Karpas-422 (cell line): ENCODE results near the gene SLC4A2. TPM values are rescaled to one million over a fixed set of nuclear protein-coding genes. Genes with fewer than 3 reads are reported as not detected.

Source experiments
- DNase-seq: peaks from one replicate; pipeline ENCODE4 v3.0.0-alpha.2; 2015
- H2AFZ ChIP-seq: fragments of 200-600 bp; sonication (generic); 2 replicates; pipeline ENCODE4 v1.6.1; 2014; ENCODE audit warnings: antibody characterized with exemption, low read length, mixed read lengths
- H3K27ac ChIP-seq: fragments of 200-600 bp; sonication (generic); 2 replicates; pipeline ENCODE4 v1.5.1; 2014; ENCODE audit warnings: mild to moderate bottlenecking, low read length, moderate library complexity
- H3K27me3 ChIP-seq: fragments of 200-600 bp; sonication (generic); 2 replicates; pipeline ENCODE4 v1.6.1; 2014; ENCODE audit warnings: low read length, mixed read lengths
- H3K36me3 ChIP-seq: fragments of 200-600 bp; sonication (generic); 2 replicates; pipeline ENCODE4 v1.6.1; 2014; ENCODE audit warnings: low read length, mixed read lengths; ENCODE audit not compliant: insufficient read depth
- H3K4me1 ChIP-seq: fragments of 200-600 bp; sonication (generic); 2 replicates; pipeline ENCODE4 v1.6.1; 2014; ENCODE audit warnings: mild to moderate bottlenecking, low read length, mixed read lengths
- H3K4me2 ChIP-seq: fragments of 200-600 bp; sonication (generic); 2 replicates; pipeline ENCODE4 v1.6.1; 2014; ENCODE audit warnings: low read length, low read depth, mild to moderate bottlenecking; ENCODE audit not compliant: poor library complexity, severe bottlenecking
- H3K4me3 ChIP-seq: fragments of 200-600 bp; sonication (generic); 2 replicates; pipeline ENCODE4 v1.5.1; 2014; ENCODE audit warnings: mild to moderate bottlenecking, antibody characterized with exemption, low read length, mixed read lengths
- H3K79me2 ChIP-seq: fragments of 200-600 bp; sonication (generic); 2 replicates; pipeline ENCODE4 v1.6.1; 2014; ENCODE audit warnings: mild to moderate bottlenecking, low read length, mixed read lengths
- H3K9ac ChIP-seq: fragments of 200-600 bp; sonication (generic); 2 replicates; pipeline ENCODE4 v1.6.0; 2014; ENCODE audit warnings: low read length
- H3K9me2 ChIP-seq: fragments of 200-600 bp; sonication (generic), shearing (Covaris generic); replicated peaks from 2 replicates; pipeline ENCODE4 v1.6.0; 2014; ENCODE audit warnings: mild to moderate bottlenecking, low read length, moderate library complexity; ENCODE audit not compliant: insufficient read depth
- H3K9me3 ChIP-seq: fragments of 300-700, 200-600 bp; sonication (generic); 2 replicates; pipeline ENCODE4 v1.6.1; 2014; ENCODE audit warnings: low read length, mixed read lengths
- H4K20me1 ChIP-seq: fragments of 200-600 bp; sonication (generic); 2 replicates; pipeline ENCODE4 v1.6.1; 2014; ENCODE audit warnings: mild to moderate bottlenecking, antibody characterized with exemption, low read length, low read depth; ENCODE audit not compliant: insufficient read depth
- total RNA-seq: library from RNA; depleted of rRNA; stranded (reverse); fragments of >200 nt; shearing (Covaris generic); gene quantifications from 2 replicates; pipeline ENCODE4 v1.2.3, GENCODE V29; 2014; ENCODE audit warnings: low replicate concordance; rRNA removed

SLC4A2 gene
- total RNA-seq, 1 experiment from 2014 or later, result 35.1 TPM

- no peaks in the 10 kb centered on the region for H3K9me2 ChIP-seq
- H4K20me1 ChIP-seq, result peaks cover 11% of the 10 kb centered on the region; the same call in 1 of the 2 replicates
- no peak overlapping the region for H3K9ac ChIP-seq
- H3K79me2 ChIP-seq, result no peaks in the 10 kb centered on the region
- DNase-seq, result peak; percentile 90
- no peak overlapping the region for H3K4me3 ChIP-seq
- no peaks in the 10 kb centered on the region for H3K36me3 ChIP-seq
- H3K4me2 ChIP-seq, result no peak overlapping the region
- H3K27ac ChIP-seq, result no peak overlapping the region
- no peaks in the 10 kb centered on the region for H3K27me3 ChIP-seq
- H3K9me3 ChIP-seq, result no peaks in the 10 kb centered on the region
- H2AFZ ChIP-seq, result no peak overlapping the region
- no peaks in the 10 kb centered on the region for H3K4me1 ChIP-seq
Measured at GRCh38 chr7:151123822-151124464, 64.6 kb downstream of the SLC4A2 start.

DNA sequence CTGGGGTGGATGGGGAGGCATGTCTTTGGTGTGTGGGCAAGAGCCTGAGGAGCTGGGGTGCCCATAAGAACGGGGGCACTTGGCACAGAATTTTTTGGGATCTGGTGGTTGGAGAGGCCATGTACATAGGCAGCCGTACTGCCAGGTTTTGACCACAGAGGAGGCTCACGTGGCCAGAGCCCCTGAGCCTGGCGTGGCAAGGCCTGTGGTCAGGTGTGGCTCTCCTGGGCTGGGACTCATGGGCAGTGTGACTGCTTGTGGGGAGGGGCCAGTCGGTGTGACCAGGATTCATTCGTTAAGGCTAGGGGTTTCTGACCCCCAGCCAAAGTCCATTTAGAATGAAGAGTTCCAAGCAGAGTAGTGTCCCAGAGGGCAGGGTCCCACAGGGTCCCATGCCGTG is 65.1 kb downstream of the SLC4A2 start:
- H3K9ac ChIP-seq, result no peak overlapping the region
- no peaks in the 10 kb centered on the region for H3K79me2 ChIP-seq
- no peaks in the 10 kb centered on the region for H3K9me3 ChIP-seq
- DNase-seq, result no peak
- no peaks in the 10 kb centered on the region for H3K27me3 ChIP-seq
- H4K20me1 ChIP-seq, result peaks cover 11% of the 10 kb centered on the region; the same call in 1 of the 2 replicates
- no peaks in the 10 kb centered on the region for H3K9me2 ChIP-seq
- H3K4me2 ChIP-seq, result no peak overlapping the region
- H3K27ac ChIP-seq, result no peak overlapping the region
- no peaks in the 10 kb centered on the region for H3K4me1 ChIP-seq
- no peak overlapping the region for H3K4me3 ChIP-seq
- no peaks in the 10 kb centered on the region for H3K36me3 ChIP-seq
- H2AFZ ChIP-seq, result no peak overlapping the region

DNA sequence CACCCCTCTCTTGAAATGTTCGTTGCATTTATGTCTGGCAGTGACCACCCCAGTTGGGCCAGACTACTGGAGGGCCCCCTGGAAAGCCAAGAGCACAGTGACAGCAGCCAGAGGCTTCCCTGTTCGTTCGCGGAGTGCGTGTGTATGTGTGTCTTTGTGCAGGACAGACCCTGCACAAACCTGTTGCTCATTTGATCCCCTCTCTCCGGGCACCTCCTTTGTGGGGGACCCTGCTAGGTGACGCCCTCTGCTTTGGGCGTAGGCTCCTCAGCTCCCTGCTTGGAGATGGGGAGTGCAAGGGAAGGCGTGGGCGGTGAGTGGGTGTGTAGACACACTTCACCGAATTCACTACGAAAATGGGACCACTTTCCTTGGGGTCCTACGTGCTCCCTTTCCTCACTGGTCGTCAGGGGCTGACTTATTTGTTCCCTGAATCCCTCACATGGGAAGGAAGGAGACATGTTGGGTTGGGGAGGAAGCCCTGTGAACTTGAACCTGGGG is 65.6 kb downstream of the SLC4A2 start:
- no peaks in the 10 kb centered on the region for H3K4me1 ChIP-seq
- no peak overlapping the region for H3K9ac ChIP-seq
- H3K27me3 ChIP-seq, result no peaks in the 10 kb centered on the region
- no peak overlapping the region for H3K4me3 ChIP-seq
- H3K79me2 ChIP-seq, result no peaks in the 10 kb centered on the region
- no peak overlapping the region for H3K4me2 ChIP-seq
- no peaks in the 10 kb centered on the region for H3K9me2 ChIP-seq
- H2AFZ ChIP-seq, result no peak overlapping the region
- H3K36me3 ChIP-seq, result no peaks in the 10 kb centered on the region
- H3K9me3 ChIP-seq, result no peaks in the 10 kb centered on the region
- H3K27ac ChIP-seq, result no peak overlapping the region
- DNase-seq, result no peak
- H4K20me1 ChIP-seq, result peaks cover 11% of the 10 kb centered on the region; the same call in 1 of the 2 replicates

- no peak overlapping the region for H3K4me2 ChIP-seq
- no peaks in the 10 kb centered on the region for H3K79me2 ChIP-seq
- no peak overlapping the region for H3K27ac ChIP-seq
- no peak overlapping the region for H3K9ac ChIP-seq
- H3K36me3 ChIP-seq, result no peaks in the 10 kb centered on the region
- H3K9me3 ChIP-seq, result no peaks in the 10 kb centered on the region
- DNase-seq, result no peak
- H2AFZ ChIP-seq, result no peak overlapping the region
- H4K20me1 ChIP-seq, result peaks cover 11% of the 10 kb centered on the region; the same call in 1 of the 2 replicates
- no peaks in the 10 kb centered on the region for H3K4me1 ChIP-seq
- no peaks in the 10 kb centered on the region for H3K27me3 ChIP-seq
- H3K4me3 ChIP-seq, result no peak overlapping the region
- H3K9me2 ChIP-seq, result no peaks in the 10 kb centered on the region
Measured at GRCh38 chr7:151125470-151125845, 66.1 kb downstream of the SLC4A2 start.

- Histone ChIP-seq H3K9me2 (no peaks in the 10 kb centered on the region), H3K27ac (no peak overlapping the region), H3K27me3 (no peaks in the 10 kb centered on the region), H3K4me2 (no peak overlapping the region), H3K79me2 (no peaks in the 10 kb centered on the region), H3K4me3 (no peak overlapping the region), H2AFZ (no peak overlapping the region), H3K36me3 (no peaks in the 10 kb centered on the region), H3K9me3 (no peaks in the 10 kb centered on the region), H3K9ac (no peak overlapping the region), H3K4me1 (no peaks in the 10 kb centered on the region), H4K20me1 (peaks cover 11% of the 10 kb centered on the region; the same call in 1 of the 2 replicates)
- no peak for DNase-seq
Measured at GRCh38 chr7:151125846-151126481, 66.6 kb downstream of the SLC4A2 start.

Other genes starting within 250 kb of the SLC4A2 start
- gene AOC1, start 207.1 kb upstream of the SLC4A2 start, total RNA-seq, result not detected in 2 replicates
- gene KCNH2, start 81.3 kb upstream of the SLC4A2 start, total RNA-seq, result 0.11 and 0.22 TPM in 2 replicates
- gene NOS3, start 68.6 kb upstream of the SLC4A2 start, total RNA-seq, result 59.8 and 62.5 TPM in 2 replicates
- 0.78 and 1.6 TPM in 2 replicates for gene ATG9B, start 35.1 kb upstream of the SLC4A2 start, total RNA-seq
- 19.0 and 27.1 TPM in 2 replicates for gene ABCB8, start 31.1 kb upstream of the SLC4A2 start, total RNA-seq
- 4.5 and 6.2 TPM in 2 replicates for gene ASIC3, start 11.1 kb upstream of the SLC4A2 start, total RNA-seq
- gene CDK5, start 1.7 kb upstream of the SLC4A2 start, total RNA-seq, result 13.6 and 33.0 TPM in 2 replicates
- 48.8 and 127 TPM in 2 replicates for gene FASTK, start 21.2 kb downstream of the SLC4A2 start, total RNA-seq
- gene TMUB1, start 23.9 kb downstream of the SLC4A2 start, total RNA-seq, result 30.9 and 56.4 TPM in 2 replicates
- 0.18 and 1.6 TPM in 2 replicates for gene AGAP3, start 26.9 kb downstream of the SLC4A2 start, total RNA-seq
- not detected in 2 replicates for gene GBX1, start 108.1 kb downstream of the SLC4A2 start, total RNA-seq
- not detected in 2 replicates for gene ASB10, start 127.7 kb downstream of the SLC4A2 start, total RNA-seq
- gene H2BK1, start 150.9 kb downstream of the SLC4A2 start, total RNA-seq, result not detected in 2 replicates
- gene ABCF2, start 167.6 kb downstream of the SLC4A2 start, total RNA-seq, result 31.2 and 48.6 TPM in 2 replicates
- 24.7 and 33.2 TPM in 2 replicates for gene CHPF2, start 172.9 kb downstream of the SLC4A2 start, total RNA-seq
- gene SMARCD3, start 189.1 kb downstream of the SLC4A2 start, total RNA-seq, result 3.2 and 8.7 TPM in 2 replicates